Measurements from ENCODE around the gene SLC26A1.

SLC26A1 gene

GRCh38 chr4:1041147-1041935 lies 48.1 kb upstream of the SLC26A1 start:
- H3K4me1 ChIP-seq (ENCODE audit: control insufficient read depth, insufficient read depth, low read depth, low read length): peaks cover 79% of the 10 kb centered on the region
- H2AFZ ChIP-seq (ENCODE audit: low read depth, low read length): no peak overlapping the region
- peak overlapping the region in 1 of 2 experiments; percentile 25 for H3K4me3 ChIP-seq (ENCODE audit: insufficient read depth in 1 of 2, low read depth in 1 of 2, low read length in 2 of 2)
- no peaks in the 10 kb centered on the region for H3K9me3 ChIP-seq (ENCODE audit: control insufficient read depth, low read length)
- peak overlapping the region; percentile 51 to 53 for H3K18ac ChIP-seq (ENCODE audit: low read depth in 1 of 2, low read length in 2 of 2)
- peak overlapping the region; percentile 91 for H3K27ac ChIP-seq (ENCODE audit: low read length, poor library complexity, severe bottlenecking)
- no peak overlapping the region for H3K4ac ChIP-seq (ENCODE audit: low read depth in 1 of 2, low read length in 2 of 2)
- H3K9ac ChIP-seq (ENCODE audit: low read length): peak overlapping the region; percentile 54
- peak overlapping the region; percentile 27 to 29 for H2BK12ac ChIP-seq (ENCODE audit: low read length in 2 of 2)
- H3K23ac ChIP-seq (ENCODE audit: low read length in 2 of 2): no peak overlapping the region
- H3K79me1 ChIP-seq (replicated peaks; ENCODE audit: low read length, poor library complexity, severe bottlenecking): no peaks in the 10 kb centered on the region
- H2BK5ac ChIP-seq (ENCODE audit: low read depth, low read length, poor library complexity, severe bottlenecking): peak overlapping the region; percentile 75
- H3K14ac ChIP-seq (ENCODE audit: low read length in 2 of 2): no peak overlapping the region
- H3K4me2 ChIP-seq (ENCODE audit: low read length, poor library complexity, severe bottlenecking): peak overlapping the region; percentile 37
- peak overlapping the region; percentile 42 for H4K8ac ChIP-seq (ENCODE audit: low read length)
- peak; percentile 26 for DNase-seq
- 69% methylated on average over 33 of the region's 36 CpGs for WGBS
- H4K91ac ChIP-seq (ENCODE audit: low read length): peak overlapping the region; percentile 65
- H2BK15ac ChIP-seq (ENCODE audit: low read depth, poor library complexity, severe bottlenecking): no peak overlapping the region
- peak overlapping the region; percentile 76 for H2BK120ac ChIP-seq (ENCODE audit: low read depth, low read length)
- H3K27me3 ChIP-seq (ENCODE audit: control insufficient read depth in 1 of 2, insufficient read depth in 1 of 2, low read length in 2 of 2): no peaks in the 10 kb centered on the region
- peak overlapping the region; percentile 72 for H2AK5ac ChIP-seq (ENCODE audit: low read length, severe bottlenecking)
- H3K36me3 ChIP-seq (ENCODE audit: control insufficient read depth in 1 of 2, insufficient read depth in 2 of 2, low read depth in 1 of 2, low read length in 2 of 2): peaks cover 0 to 3% of the 10 kb centered on the region in 2 experiments

GRCh38 chr4:1040344-1041146 lies 47.3 kb upstream of the SLC26A1 start:
- H3K27ac ChIP-seq (ENCODE audit: low read length, poor library complexity, severe bottlenecking): peak overlapping the region; percentile 21
- H3K9ac ChIP-seq (ENCODE audit: low read length): peak overlapping the region; percentile 54
- peak overlapping the region in 1 of 2 experiments; percentile 46 for H3K18ac ChIP-seq (ENCODE audit: low read depth in 1 of 2, low read length in 2 of 2)
- DNase-seq: no peak
- H2BK12ac ChIP-seq (ENCODE audit: low read length in 2 of 2): peak overlapping the region in 1 of 2 experiments; percentile 27
- H2BK120ac ChIP-seq (ENCODE audit: low read depth, low read length): no peak overlapping the region
- peaks cover 0 to 3% of the 10 kb centered on the region in 2 experiments for H3K36me3 ChIP-seq (ENCODE audit: control insufficient read depth in 1 of 2, insufficient read depth in 2 of 2, low read depth in 1 of 2, low read length in 2 of 2)
- WGBS: 95% methylated on average over 21 of the region's 21 CpGs
- peak overlapping the region; percentile 92 for H4K91ac ChIP-seq (ENCODE audit: low read length)
- peak overlapping the region in 1 of 2 experiments; percentile 12 for H3K4ac ChIP-seq (ENCODE audit: low read depth in 1 of 2, low read length in 2 of 2)
- no peak overlapping the region for H2AFZ ChIP-seq (ENCODE audit: low read depth, low read length)
- H3K4me2 ChIP-seq (ENCODE audit: low read length, poor library complexity, severe bottlenecking): peak overlapping the region; percentile 37
- no peak overlapping the region for H2BK5ac ChIP-seq (ENCODE audit: low read depth, low read length, poor library complexity, severe bottlenecking)
- peaks cover 79% of the 10 kb centered on the region for H3K4me1 ChIP-seq (ENCODE audit: control insufficient read depth, insufficient read depth, low read depth, low read length)
- H3K4me3 ChIP-seq (ENCODE audit: insufficient read depth in 1 of 2, low read depth in 1 of 2, low read length in 2 of 2): no peak overlapping the region
- H3K23ac ChIP-seq (ENCODE audit: low read length in 2 of 2): no peak overlapping the region
- H3K27me3 ChIP-seq (ENCODE audit: control insufficient read depth in 1 of 2, insufficient read depth in 1 of 2, low read length in 2 of 2): no peaks in the 10 kb centered on the region
- no peak overlapping the region for H4K8ac ChIP-seq (ENCODE audit: low read length)
- H2AK5ac ChIP-seq (ENCODE audit: low read length, severe bottlenecking): peak overlapping the region; percentile 72
- no peak overlapping the region for H3K14ac ChIP-seq (ENCODE audit: low read length in 2 of 2)
- no peaks in the 10 kb centered on the region for H3K79me1 ChIP-seq (replicated peaks; ENCODE audit: low read length, poor library complexity, severe bottlenecking)
- H3K9me3 ChIP-seq (ENCODE audit: control insufficient read depth, low read length): no peaks in the 10 kb centered on the region
- H2BK15ac ChIP-seq (ENCODE audit: low read depth, poor library complexity, severe bottlenecking): no peak overlapping the region

- Histone ChIP-seq H3K23ac (ENCODE audit: low read length in 2 of 2) (no peak overlapping the region), H3K36me3 (ENCODE audit: control insufficient read depth in 1 of 2, insufficient read depth in 2 of 2, low read depth in 1 of 2, low read length in 2 of 2) (peaks cover 0 to 7% of the 10 kb centered on the region in 2 experiments), H2BK5ac (ENCODE audit: low read depth, low read length, poor library complexity, severe bottlenecking) (no peak overlapping the region), H3K14ac (ENCODE audit: low read length in 2 of 2) (no peak overlapping the region), H3K4me1 (ENCODE audit: control insufficient read depth, insufficient read depth, low read depth, low read length) (peaks cover 73% of the 10 kb centered on the region), H4K91ac (ENCODE audit: low read length) (peak overlapping the region; percentile 92), H3K4me3 (ENCODE audit: insufficient read depth in 1 of 2, low read depth in 1 of 2, low read length in 2 of 2) (no peak overlapping the region), H2BK120ac (ENCODE audit: low read depth, low read length) (peak overlapping the region; percentile 78), H3K27me3 (ENCODE audit: control insufficient read depth in 1 of 2, insufficient read depth in 1 of 2, low read length in 2 of 2) (no peaks in the 10 kb centered on the region), H2BK12ac (ENCODE audit: low read length in 2 of 2) (peak overlapping the region; percentile 73 to 76), H4K8ac (ENCODE audit: low read length) (peak overlapping the region; percentile 91), H3K79me1 (replicated peaks; ENCODE audit: low read length, poor library complexity, severe bottlenecking) (no peaks in the 10 kb centered on the region), H2BK15ac (ENCODE audit: low read depth, poor library complexity, severe bottlenecking) (peak overlapping the region; percentile 80), H2AK5ac (ENCODE audit: low read length, severe bottlenecking) (peak overlapping the region; percentile 84), H3K4me2 (ENCODE audit: low read length, poor library complexity, severe bottlenecking) (no peak overlapping the region), H3K9me3 (ENCODE audit: control insufficient read depth, low read length) (no peaks in the 10 kb centered on the region), H3K18ac (ENCODE audit: low read depth in 1 of 2, low read length in 2 of 2) (peak overlapping the region; percentile 77 to 81), H2AFZ (ENCODE audit: low read depth, low read length) (no peak overlapping the region), H3K27ac (ENCODE audit: low read length, poor library complexity, severe bottlenecking) (peak overlapping the region; percentile 51), H3K9ac (ENCODE audit: low read length) (peak overlapping the region; percentile 51), H3K4ac (ENCODE audit: low read depth in 1 of 2, low read length in 2 of 2) (peak overlapping the region; percentile 44 to 79)
- 77% methylated on average over 17 of the region's 20 CpGs for WGBS
- DNase-seq: peak; percentile 56
Measured at GRCh38 chr4:1039493-1040343, 46.5 kb upstream of the SLC26A1 start.

Data from mesenchymal stem cell (in vitro differentiated cells and primary cell).